ENCODE results near the gene DPF3. TPM values are rescaled to one million over a fixed set of nuclear protein-coding genes. Genes with fewer than 3 reads are reported as not detected.

The DPF3 gene
- total RNA-seq, 1 experiment from 2014 or later: not detected

- ATAC-seq (no peak), DNase-seq (ENCODE audit: low read depth, low spot score) (no peak)
- H3K27ac ChIP-seq (ENCODE audit: low read length): no peak overlapping the region
- no peaks in the 10 kb centered on the region for H3K27me3 ChIP-seq (ENCODE audit: control insufficient read depth, insufficient read depth, low read length)
- intact Hi-C loops (cut with micrococcal nuclease; ENCODE audit: unreplicated experiment) (no loop called here), in situ Hi-C loops (cut with HindIII; ENCODE audit: low pct_unique_long_range_greater_than_20kb, low sequenced_read_pairs) (no loop called here)
- CTCF ChIA-PET: interaction anchor here (0.6 kb wide), 1 partner anchor 51 kb away, joined by 12 read pairs; no protein-coding TSS in a partner anchor
- no peaks in the 10 kb centered on the region for H3K36me3 ChIP-seq (ENCODE audit: control insufficient read depth, insufficient read depth, low read length)
- TF ChIP-seq REST (IDR thresholded peaks at IDR 0.05; ENCODE audit: insufficient read depth in 1 of 2, low read depth in 2 of 2, low read length in 1 of 2) (no peak), POLR2AphosphoS5 (IDR thresholded peaks at IDR 0.05; ENCODE audit: low read depth, low read length) (no peak), SIN3A (IDR thresholded peaks at IDR 0.05; ENCODE audit: borderline replicate concordance, insufficient read depth, low read depth, low read length) (no peak), TCF7L2 (IDR thresholded peaks at IDR 0.05; ENCODE audit: low read depth, low read length) (no peak), CTCF (IDR thresholded peaks at IDR 0.05) (no peak)
- POLR2A ChIA-PET: no interaction called here
- H3K4me1 ChIP-seq (ENCODE audit: control insufficient read depth, insufficient read depth, low read length): no peaks in the 10 kb centered on the region
- H3K4me3 ChIP-seq (ENCODE audit: low read depth in 2 of 2, low read length in 2 of 2): no peak overlapping the region
- BruUV-seq (replicated peaks): no TSS peak
- H3K9me3 ChIP-seq (ENCODE audit: control insufficient read depth, insufficient read depth, low read depth, low read length): no peaks in the 10 kb centered on the region
Measured at GRCh38 chr14:72662214-72662613, 231.7 kb downstream of the DPF3 start.

GRCh38 chr14:72657214-72657921 is 236.5 kb downstream of the DPF3 start:
- DNase-seq (ENCODE audit: low read depth, low spot score): no peak
- no peak for ATAC-seq
- CTCF ChIA-PET: no interaction called here
- POLR2A ChIA-PET: no interaction called here
- Histone ChIP-seq H3K27ac (ENCODE audit: low read length) (no peak overlapping the region), H3K36me3 (ENCODE audit: control insufficient read depth, insufficient read depth, low read length) (no peaks in the 10 kb centered on the region), H3K4me1 (ENCODE audit: control insufficient read depth, insufficient read depth, low read length) (no peaks in the 10 kb centered on the region), H3K4me3 (ENCODE audit: low read depth in 2 of 2, low read length in 2 of 2) (no peak overlapping the region), H3K27me3 (ENCODE audit: control insufficient read depth, insufficient read depth, low read length) (no peaks in the 10 kb centered on the region), H3K9me3 (ENCODE audit: control insufficient read depth, insufficient read depth, low read depth, low read length) (no peaks in the 10 kb centered on the region)
- intact Hi-C loops (cut with micrococcal nuclease; ENCODE audit: unreplicated experiment) (no loop called here), in situ Hi-C loops (cut with HindIII; ENCODE audit: low pct_unique_long_range_greater_than_20kb, low sequenced_read_pairs) (no loop called here)
- TF ChIP-seq SIN3A (IDR thresholded peaks at IDR 0.05; ENCODE audit: borderline replicate concordance, insufficient read depth, low read depth, low read length) (no peak), CTCF (IDR thresholded peaks at IDR 0.05) (no peak), TCF7L2 (IDR thresholded peaks at IDR 0.05; ENCODE audit: low read depth, low read length) (no peak)
- BruUV-seq (replicated peaks): no TSS peak
